ENCODE data around the gene AQP10. TPM values are rescaled to one million over a fixed set of nuclear protein-coding genes. Genes with fewer than 3 reads are reported as not detected.
"Not testable (repeated sequence)": the region's sequence is repeated elsewhere in the genome, so short reads cannot be mapped to it uniquely, and the experiment has no call there.

The AQP10 gene
- total RNA-seq, 2 experiments from 2014 or later = 0.14 TPM; not detected in 1

DNA sequence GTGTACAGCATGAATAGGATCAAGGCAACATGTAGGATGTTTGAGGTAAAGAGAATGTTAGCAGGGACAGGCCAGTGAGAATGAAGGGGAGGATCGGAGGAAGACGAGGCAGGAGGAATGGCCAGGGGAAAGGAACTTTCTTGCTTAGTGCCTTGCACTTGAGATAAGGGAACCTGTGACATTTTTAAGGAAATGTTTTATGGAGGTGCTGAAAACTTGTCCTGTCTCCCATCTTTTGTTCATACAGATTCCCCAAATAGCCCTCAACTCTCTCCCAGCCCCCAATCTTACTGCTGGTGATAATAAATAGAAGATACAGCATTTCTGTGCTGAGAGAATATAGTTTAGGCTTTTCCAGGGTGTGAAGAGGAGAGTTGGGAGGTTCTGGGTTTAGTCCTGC, 18.0 kb downstream of the AQP10 start:
- Mint-ChIP-seq H3K27ac (peak overlapping the region; percentile 68), H3K36me3 (ENCODE audit: low read depth) (peaks cover 79% of the 10 kb centered on the region), H3K9me3 (no peaks in the 10 kb centered on the region), H3K4me1 (ENCODE audit: low read depth) (peaks cover 80% of the 10 kb centered on the region), H3K4me3 (no peak overlapping the region), H3K27me3 (no peaks in the 10 kb centered on the region)
- ChIA-PET CTCF (interaction anchor here (1.1 to 14.6 kb wide), 2 partner anchors 9 to 13 kb away, joined by 4 to 214 read pairs; partner anchors contain the start of gene ATP8B2), POLR2A (no interaction called here)
- TF ChIP-seq, protein P1, sequence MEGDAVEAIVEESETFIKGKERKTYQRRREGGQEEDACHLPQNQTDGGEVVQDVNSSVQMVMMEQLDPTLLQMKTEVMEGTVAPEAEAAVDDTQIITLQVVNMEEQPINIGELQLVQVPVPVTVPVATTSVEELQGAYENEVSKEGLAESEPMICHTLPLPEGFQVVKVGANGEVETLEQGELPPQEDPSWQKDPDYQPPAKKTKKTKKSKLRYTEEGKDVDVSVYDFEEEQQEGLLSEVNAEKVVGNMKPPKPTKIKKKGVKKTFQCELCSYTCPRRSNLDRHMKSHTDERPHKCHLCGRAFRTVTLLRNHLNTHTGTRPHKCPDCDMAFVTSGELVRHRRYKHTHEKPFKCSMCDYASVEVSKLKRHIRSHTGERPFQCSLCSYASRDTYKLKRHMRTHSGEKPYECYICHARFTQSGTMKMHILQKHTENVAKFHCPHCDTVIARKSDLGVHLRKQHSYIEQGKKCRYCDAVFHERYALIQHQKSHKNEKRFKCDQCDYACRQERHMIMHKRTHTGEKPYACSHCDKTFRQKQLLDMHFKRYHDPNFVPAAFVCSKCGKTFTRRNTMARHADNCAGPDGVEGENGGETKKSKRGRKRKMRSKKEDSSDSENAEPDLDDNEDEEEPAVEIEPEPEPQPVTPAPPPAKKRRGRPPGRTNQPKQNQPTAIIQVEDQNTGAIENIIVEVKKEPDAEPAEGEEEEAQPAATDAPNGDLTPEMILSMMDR (IDR thresholded peaks at IDR 0.05) = no peak
- ATAC-seq (no peak), DNase-seq (no peak)
- intact Hi-C loops (cut with micrococcal nuclease) = no loop called here

DNA sequence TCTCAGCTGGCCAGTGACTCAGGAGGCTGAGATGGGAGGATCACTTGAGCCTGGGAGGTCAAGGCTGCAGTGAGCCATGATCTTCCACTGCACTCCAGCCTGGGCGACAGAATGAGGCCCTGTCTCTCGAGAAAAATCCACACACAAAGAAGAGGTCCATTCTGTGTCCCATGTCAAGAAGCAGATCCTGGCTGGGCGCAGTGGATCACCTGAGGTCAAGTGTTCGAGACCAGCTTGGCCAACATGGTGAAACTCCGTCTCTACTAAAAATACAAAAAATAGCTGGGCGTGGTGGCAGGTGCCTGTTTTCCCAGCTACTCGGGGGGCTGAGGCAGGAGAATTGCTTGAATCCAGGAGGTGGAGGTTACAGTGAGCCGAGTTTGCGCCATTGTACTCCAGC, 20.5 kb downstream of the AQP10 start:
- not testable (repeated sequence) for H3K27me3 Mint-ChIP-seq, H3K4me3 Mint-ChIP-seq, ATAC-seq, H3K9me3 Mint-ChIP-seq, DNase-seq
- intact Hi-C loops (cut with micrococcal nuclease) = loop anchor here (10.0 kb wide), 1 partner anchor 133 kb away; no protein-coding TSS in a partner anchor
- H3K4me1 Mint-ChIP-seq (ENCODE audit: low read depth) = peaks cover 84% of the 10 kb centered on the region
- peaks cover 85% of the 10 kb centered on the region for H3K36me3 Mint-ChIP-seq (ENCODE audit: low read depth)
- H3K27ac Mint-ChIP-seq = peak overlapping the region; percentile 23
- ChIA-PET POLR2A (interaction anchor here (4.0 kb wide), 1 partner anchor 13 kb away, joined by 27 read pairs; no protein-coding TSS in a partner anchor), CTCF (interaction anchor here (2.0 to 14.6 kb wide), 2 partner anchors 15 to 62 kb away, joined by 5 to 214 read pairs; partner anchors contain the start of gene ATP8B2)

DNA sequence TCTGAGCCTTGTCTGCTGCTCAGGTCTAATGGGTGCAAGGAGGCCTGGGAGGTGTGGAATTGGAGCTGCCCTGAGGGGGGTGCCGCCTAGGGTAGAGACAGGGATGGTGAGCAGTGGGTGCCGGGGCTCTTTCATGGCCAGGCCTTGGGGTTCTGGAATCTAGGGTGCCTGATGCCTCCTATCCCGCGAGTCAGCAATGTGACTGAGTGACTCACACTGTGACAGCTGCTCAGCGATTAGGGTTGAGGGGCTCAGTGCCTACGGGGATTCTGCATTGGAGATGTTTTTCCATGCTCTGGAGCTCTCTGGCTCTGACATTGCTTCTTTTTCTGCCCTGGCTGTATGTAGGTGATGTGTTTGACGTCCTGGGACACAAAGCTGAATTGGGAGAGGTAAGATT, 21.2 kb downstream of the AQP10 start:
- ATAC-seq (no peak), DNase-seq (no peak)
- intact Hi-C loops (cut with micrococcal nuclease) = loop anchor here (10.0 kb wide), 1 partner anchor 133 kb away; no protein-coding TSS in a partner anchor
- H3K4me3 Mint-ChIP-seq = peak overlapping the region; percentile 49
- H3K4me1 Mint-ChIP-seq (ENCODE audit: low read depth) = peaks cover 87% of the 10 kb centered on the region
- peaks cover 87% of the 10 kb centered on the region for H3K36me3 Mint-ChIP-seq (ENCODE audit: low read depth)
- H3K27ac Mint-ChIP-seq = peak overlapping the region; percentile 94
- ChIA-PET POLR2A (interaction anchor here (1.1 to 4.0 kb wide), 3 partner anchors 9 to 44 kb away, joined by 6 to 27 read pairs (median 8); no protein-coding TSS in a partner anchor), CTCF (interaction anchor here (0.6 to 14.6 kb wide), 7 partner anchors 7 to 137 kb away, joined by 3 to 214 read pairs (median 5); partner anchors contain the start of gene ATP8B2)
- H3K27me3 Mint-ChIP-seq = no peaks in the 10 kb centered on the region
- TF ChIP-seq, protein P1 (IDR thresholded peaks at IDR 0.05) = no peak
- no peaks in the 10 kb centered on the region for H3K9me3 Mint-ChIP-seq

DNA sequence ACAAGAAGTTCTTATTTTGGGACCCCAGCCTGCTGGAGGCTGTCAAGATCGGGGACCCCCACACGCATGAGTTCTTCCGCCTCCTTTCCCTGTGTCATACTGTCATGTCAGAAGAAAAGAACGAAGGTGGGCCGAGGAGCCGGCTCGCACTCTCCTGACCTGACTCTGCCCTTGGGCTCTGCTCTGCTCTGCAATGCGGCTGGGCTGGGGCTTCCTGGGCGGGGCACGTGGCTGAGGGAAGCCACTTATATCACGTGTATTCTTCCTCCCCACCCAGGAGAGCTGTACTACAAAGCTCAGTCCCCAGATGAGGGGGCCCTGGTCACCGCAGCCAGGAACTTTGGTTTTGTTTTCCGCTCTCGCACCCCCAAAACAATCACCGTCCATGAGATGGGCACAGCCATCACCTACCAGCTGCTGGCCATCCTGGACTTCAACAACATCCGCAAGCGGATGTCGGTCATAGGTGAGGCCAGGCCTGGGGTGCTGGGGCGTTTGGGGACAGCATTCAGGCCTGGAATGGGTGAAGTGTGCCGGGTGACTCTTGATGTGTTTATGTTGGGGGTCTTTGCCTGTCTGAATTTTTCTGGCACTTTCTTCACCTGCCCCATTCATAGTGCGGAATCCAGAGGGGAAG, 22.1 kb downstream of the AQP10 start:
- no peaks in the 10 kb centered on the region for H3K9me3 Mint-ChIP-seq
- intact Hi-C loops (cut with micrococcal nuclease) = loop anchor here (10.0 kb wide), 1 partner anchor 132 kb away; no protein-coding TSS in a partner anchor
- TF ChIP-seq, protein P1 (IDR thresholded peaks at IDR 0.05) = no peak
- peak overlapping the region; percentile 94 for H3K27ac Mint-ChIP-seq
- ATAC-seq = peak; percentile 91
- DNase-seq = peak; percentile 85
- POLR2A ChIA-PET = interaction anchor here (0.8 to 4.0 kb wide), 5 partner anchors 8 to 136 kb away, joined by 4 to 27 read pairs (median 8); no protein-coding TSS in a partner anchor
- H3K4me3 Mint-ChIP-seq = peak overlapping the region; percentile 49
- peaks cover 84% of the 10 kb centered on the region for H3K36me3 Mint-ChIP-seq (ENCODE audit: low read depth)
- CTCF ChIA-PET = interaction anchor here (0.9 to 14.6 kb wide), 9 partner anchors 8 to 144 kb away, joined by 3 to 214 read pairs (median 5); partner anchors contain the start of genes ATP8B2 and HAX1
- no peaks in the 10 kb centered on the region for H3K27me3 Mint-ChIP-seq
- H3K4me1 Mint-ChIP-seq (ENCODE audit: low read depth) = peaks cover 83% of the 10 kb centered on the region

DNA sequence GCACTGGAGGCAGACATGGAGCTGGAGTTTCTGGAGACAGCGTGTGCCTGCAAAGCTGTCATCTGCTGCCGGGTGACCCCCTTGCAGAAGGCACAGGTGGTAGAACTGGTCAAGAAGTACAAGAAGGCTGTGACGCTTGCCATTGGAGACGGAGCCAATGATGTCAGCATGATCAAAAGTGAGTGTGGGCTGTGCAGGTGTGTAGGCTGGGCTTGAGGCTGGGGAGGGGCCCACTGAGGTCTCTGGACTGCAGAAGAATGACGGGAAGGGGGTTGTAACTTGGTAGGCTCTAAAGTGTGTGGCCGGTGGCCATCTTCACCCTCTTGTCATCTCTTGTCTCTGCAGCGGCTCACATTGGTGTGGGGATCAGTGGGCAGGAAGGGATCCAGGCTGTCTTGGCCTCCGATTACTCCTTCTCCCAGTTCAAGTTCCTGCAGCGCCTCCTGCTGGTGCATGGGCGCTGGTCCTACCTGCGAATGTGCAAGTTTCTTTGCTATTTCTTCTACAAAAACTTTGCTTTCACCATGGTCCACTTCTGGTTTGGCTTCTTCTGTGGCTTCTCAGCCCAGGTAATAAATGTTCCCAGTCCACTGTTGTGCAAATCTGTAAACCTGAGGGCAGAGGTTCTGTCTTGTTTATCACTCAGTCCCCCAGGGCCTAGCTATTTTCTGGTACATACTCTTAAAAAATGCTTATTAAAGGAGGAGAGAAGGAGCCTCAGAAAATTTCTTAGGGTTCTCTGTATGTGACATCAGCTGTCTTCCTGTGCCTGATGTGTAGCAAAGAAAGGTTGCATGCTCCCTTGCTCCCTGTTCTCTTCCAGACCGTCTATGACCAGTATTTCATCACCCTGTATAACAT, 24.3 kb downstream of the AQP10 start:
- intact Hi-C loops (cut with micrococcal nuclease) = loop anchor here (10.0 kb wide), 1 partner anchor 130 kb away; no protein-coding TSS in a partner anchor

More for the DNA sequence above, 24.3 kb downstream of the AQP10 start:
- POLR2A ChIA-PET = interaction anchor here (2.9 to 4.0 kb wide), 2 partner anchors 10 to 17 kb away, joined by 10 to 27 read pairs; no protein-coding TSS in a partner anchor
- ATAC-seq = no peak
- Mint-ChIP-seq H3K4me1 (ENCODE audit: low read depth) (peaks cover 76% of the 10 kb centered on the region), H3K9me3 (no peaks in the 10 kb centered on the region), H3K27ac (peak overlapping the region; percentile 78), H3K36me3 (ENCODE audit: low read depth) (peaks cover 80% of the 10 kb centered on the region), H3K27me3 (no peaks in the 10 kb centered on the region), H3K4me3 (no peak overlapping the region)
- peak; percentile 81 for DNase-seq
- CTCF ChIA-PET = interaction anchor here (0.7 to 14.6 kb wide), 17 partner anchors 8 to 278 kb away, joined by 3 to 214 read pairs (median 4); partner anchors contain the start of genes ATP8B2 and HAX1
- TF ChIP-seq, protein P1 (IDR thresholded peaks at IDR 0.05) = peak; percentile 84

All from activated CD8-positive, alpha-beta T cell treated with anti-CD3 and anti-CD28 coated beads for 36 hours (primary cell).